ENCODE data around the gene RGS6.

RGS6 gene

GRCh38 chr14:72126561-72126960, 194.3 kb downstream of the RGS6 start:
- TF ChIP-seq, protein P1, sequence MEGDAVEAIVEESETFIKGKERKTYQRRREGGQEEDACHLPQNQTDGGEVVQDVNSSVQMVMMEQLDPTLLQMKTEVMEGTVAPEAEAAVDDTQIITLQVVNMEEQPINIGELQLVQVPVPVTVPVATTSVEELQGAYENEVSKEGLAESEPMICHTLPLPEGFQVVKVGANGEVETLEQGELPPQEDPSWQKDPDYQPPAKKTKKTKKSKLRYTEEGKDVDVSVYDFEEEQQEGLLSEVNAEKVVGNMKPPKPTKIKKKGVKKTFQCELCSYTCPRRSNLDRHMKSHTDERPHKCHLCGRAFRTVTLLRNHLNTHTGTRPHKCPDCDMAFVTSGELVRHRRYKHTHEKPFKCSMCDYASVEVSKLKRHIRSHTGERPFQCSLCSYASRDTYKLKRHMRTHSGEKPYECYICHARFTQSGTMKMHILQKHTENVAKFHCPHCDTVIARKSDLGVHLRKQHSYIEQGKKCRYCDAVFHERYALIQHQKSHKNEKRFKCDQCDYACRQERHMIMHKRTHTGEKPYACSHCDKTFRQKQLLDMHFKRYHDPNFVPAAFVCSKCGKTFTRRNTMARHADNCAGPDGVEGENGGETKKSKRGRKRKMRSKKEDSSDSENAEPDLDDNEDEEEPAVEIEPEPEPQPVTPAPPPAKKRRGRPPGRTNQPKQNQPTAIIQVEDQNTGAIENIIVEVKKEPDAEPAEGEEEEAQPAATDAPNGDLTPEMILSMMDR (IDR thresholded peaks at IDR 0.05; ENCODE audit: low read depth, low read length), result no peak
- H3K4me3 ChIP-seq (ENCODE audit: low read depth, low read length), result no peak overlapping the region

GRCh38 chr14:72128629-72129028, 196.4 kb downstream of the RGS6 start:
- no peak overlapping the region for H3K4me3 ChIP-seq (ENCODE audit: low read depth, low read length)
- TF ChIP-seq, protein P1 (IDR thresholded peaks at IDR 0.05; ENCODE audit: low read depth, low read length), result no peak

GRCh38 chr14:72129291-72129690, 197.1 kb downstream of the RGS6 start:
- TF ChIP-seq, protein P1 (IDR thresholded peaks at IDR 0.05; ENCODE audit: low read depth, low read length), result no peak
- no peak overlapping the region for H3K4me3 ChIP-seq (ENCODE audit: low read depth, low read length)

DNA sequence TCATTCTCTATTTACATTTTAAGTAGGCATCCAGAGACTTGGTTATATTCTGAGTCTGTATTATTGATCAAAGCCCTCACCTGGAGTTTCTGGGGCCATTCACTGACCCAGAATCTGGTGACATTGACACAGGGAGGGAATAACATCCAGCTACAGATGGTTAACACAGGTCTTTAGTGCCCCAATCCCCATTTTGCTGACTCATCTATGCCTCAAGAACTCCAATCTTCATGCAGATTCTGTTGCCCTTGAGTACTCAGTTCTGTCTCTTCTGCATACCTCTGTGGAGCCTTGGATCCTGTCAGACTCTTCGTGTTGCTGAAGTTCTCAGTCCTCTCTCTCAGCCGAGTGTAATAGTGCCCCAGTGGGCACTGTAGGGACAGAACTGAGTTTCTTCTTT, 208.9 kb downstream of the RGS6 start:
- TF ChIP-seq, protein P1 (IDR thresholded peaks at IDR 0.05; ENCODE audit: low read depth, low read length), result no peak

GRCh38 chr14:72142328-72142727, 210.1 kb downstream of the RGS6 start:
- TF ChIP-seq, protein P1 (IDR thresholded peaks at IDR 0.05; ENCODE audit: low read depth, low read length), result no peak
- H3K4me3 ChIP-seq (ENCODE audit: low read depth, low read length), result no peak overlapping the region

More for the DNA sequence above, 208.9 kb downstream of the RGS6 start:
- H3K4me3 ChIP-seq (ENCODE audit: low read depth, low read length), result no peak overlapping the region

DNA sequence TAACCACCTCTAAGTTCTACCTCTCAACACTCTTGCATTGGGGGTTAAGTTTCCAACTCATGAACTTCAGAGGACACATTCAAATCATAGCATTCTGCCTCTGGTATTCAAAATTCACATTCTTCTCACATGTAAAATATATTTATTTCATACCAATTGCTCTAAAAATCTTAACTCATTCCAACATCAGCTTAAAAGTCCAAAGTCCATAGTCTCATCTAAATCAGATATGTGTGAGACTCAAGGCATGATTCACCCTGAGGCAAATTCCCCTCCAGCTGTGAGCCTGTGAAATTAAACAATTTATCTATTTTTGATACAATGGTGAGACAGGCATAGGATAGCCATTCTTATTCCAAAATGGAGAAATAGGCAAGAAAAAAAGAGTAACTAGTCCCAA, 214.0 kb downstream of the RGS6 start:
- TF ChIP-seq, protein P1 (IDR thresholded peaks at IDR 0.05; ENCODE audit: low read depth, low read length), result no peak
- no peak overlapping the region for H3K4me3 ChIP-seq (ENCODE audit: low read depth, low read length)

GRCh38 chr14:72154645-72155378, 222.6 kb downstream of the RGS6 start:
- TF ChIP-seq, protein P1 (IDR thresholded peaks at IDR 0.05; ENCODE audit: low read depth, low read length), result no peak
- no peak overlapping the region for H3K4me3 ChIP-seq (ENCODE audit: low read depth, low read length)

Measured in WI38 (cell line).